GM19043 (cell line): ENCODE measurements around the gene YIPF4.
"Not testable (repeated sequence)": the region's sequence is repeated elsewhere in the genome, so short reads cannot be mapped to it uniquely, and the experiment has no call there.

Experiments used
- ATAC-seq: cut with Tn5 transposase; IDR thresholded peaks from one replicate; pipeline ENCODE4 v1.9.1; 2021; ENCODE audit warnings: low read depth; ENCODE audit not compliant: unreplicated experiment

YIPF4 gene

GRCh38 chr2:32277674-32278477, at the start of gene YIPF4:
Gene YIPF4, plus strand, starts transcription at chr2:32277904. Its CDS starts 252 bp downstream, at chr2:32278156.
- peak; percentile 99 for ATAC-seq

- ATAC-seq, result no peak
Observed at GRCh38 chr2:32228181-32228580, 49.5 kb upstream of the YIPF4 start.

- no peak for ATAC-seq
Observed at GRCh38 chr2:32229635-32230034, 48.1 kb upstream of the YIPF4 start.

GRCh38 chr2:32231959-32232358, 45.7 kb upstream of the YIPF4 start:
- ATAC-seq, result no peak

- ATAC-seq, result no peak
Observed at GRCh38 chr2:32235315-32235714, 42.4 kb upstream of the YIPF4 start.

- ATAC-seq, result no peak
Observed at GRCh38 chr2:32237488-32237887, 40.2 kb upstream of the YIPF4 start.

GRCh38 chr2:32237996-32238395, 39.7 kb upstream of the YIPF4 start:
- no peak for ATAC-seq

GRCh38 chr2:32242331-32242730, 35.4 kb upstream of the YIPF4 start:
- no peak for ATAC-seq

- ATAC-seq, result no peak
Observed at GRCh38 chr2:32246911-32247310, 30.8 kb upstream of the YIPF4 start.

GRCh38 chr2:32248299-32248698, 29.4 kb upstream of the YIPF4 start:
- ATAC-seq, result no peak

- ATAC-seq, result no peak
Observed at GRCh38 chr2:32249731-32250236, 27.9 kb upstream of the YIPF4 start.

- ATAC-seq, result no peak
Observed at GRCh38 chr2:32250290-32250689, 27.4 kb upstream of the YIPF4 start.

GRCh38 chr2:32258242-32258641, 19.5 kb upstream of the YIPF4 start:
- no peak for ATAC-seq

- no peak for ATAC-seq
Observed at GRCh38 chr2:32260376-32260775, 17.3 kb upstream of the YIPF4 start.

GRCh38 chr2:32262105-32262504, 15.6 kb upstream of the YIPF4 start:
- ATAC-seq, result no peak

GRCh38 chr2:32264422-32265105, 13.1 kb upstream of the YIPF4 start, which contains the start of gene NLRC4:
Gene NLRC4, minus strand, starts transcription at chr2:32264886. Its CDS starts 8,111 bp downstream, at chr2:32256775.
- peak; percentile 89 for ATAC-seq

- no peak for ATAC-seq
Observed at GRCh38 chr2:32271063-32271462, 6.6 kb upstream of the YIPF4 start.

GRCh38 chr2:32272279-32272678, 5.4 kb upstream of the YIPF4 start:
- ATAC-seq, result no peak

GRCh38 chr2:32274289-32274688, 3.4 kb upstream of the YIPF4 start:
- no peak for ATAC-seq

GRCh38 chr2:32275790-32276189, 1.9 kb upstream of the YIPF4 start:
- not testable (repeated sequence) for ATAC-seq

GRCh38 chr2:32277363-32277673, 386 bp upstream of the YIPF4 start:
- ATAC-seq, result no peak

- ATAC-seq, result no peak
Observed at GRCh38 chr2:32278478-32278853, 762 bp downstream of the YIPF4 start.
